RWPE1 (cell line): Measurements from ENCODE around the gene CACNA2D4.

Experiments
- CTCF ChIA-PET: fragments of 350-600 bp; sonication (Branson Sonifier 250); formaldehyde crosslinking; extraction: SDS; loops from one replicate; lab custom pipeline; 2021; lab: Yijun Ruan, JAX
- POLR2A ChIA-PET: fragments of 400-600 bp; formaldehyde crosslinking; extraction: SDS; loops from one replicate; lab custom pipeline; 2020; ENCODE audit warnings: antibody characterized with exemption; ENCODE audit not compliant: low non-redundant PET; lab: Yijun Ruan, JAX
- DNase-seq: peaks from one replicate; pipeline ENCODE4 v3.0.0; 2012; ENCODE audit warnings: low spot score
- H3K27ac ChIP-seq: fragments of 450-650 bp; 2 replicates; pipeline ENCODE4 v1.5.1; 2017
- TF ChIP-seq, protein P1 (sequence below): fragments of 450-650 bp; conservative IDR thresholded peaks from 2 replicates; pipeline ENCODE4 v1.5.1; 2017; ENCODE audit warnings: low read depth, mild to moderate bottlenecking

CACNA2D4 gene

DNA sequence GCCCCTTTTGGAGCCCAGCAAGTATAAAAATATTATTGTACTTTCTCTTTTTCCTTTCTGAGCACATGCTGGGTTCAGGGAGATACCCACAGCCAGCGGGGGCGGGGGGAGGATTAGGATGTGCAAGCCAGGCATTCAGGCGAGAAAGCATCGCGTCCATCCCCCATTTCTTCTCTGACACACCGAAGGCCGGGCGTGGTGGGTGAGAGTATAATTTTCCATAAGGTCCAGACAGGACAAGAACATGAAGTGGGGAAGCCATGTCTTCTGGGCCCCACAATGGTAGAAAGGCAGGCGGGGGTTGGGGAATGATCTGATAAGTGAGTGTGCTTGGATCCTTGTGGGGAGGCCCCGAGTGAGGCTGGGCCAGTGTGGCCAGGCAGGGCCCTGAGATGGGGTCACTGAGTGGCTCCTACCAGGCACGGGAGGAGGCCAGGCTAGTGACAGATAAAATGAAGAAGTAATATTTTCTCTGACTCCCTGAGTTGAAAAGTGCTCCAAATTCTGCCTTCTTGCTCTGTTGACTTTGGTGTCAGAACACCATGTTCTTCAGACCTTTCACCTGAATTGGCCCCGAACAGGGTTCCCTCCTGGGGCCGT is 108.8 kb downstream of the CACNA2D4 start:
- ChIA-PET POLR2A (no interaction called here), CTCF (no interaction called here)
- no peak overlapping the region for H3K27ac ChIP-seq
- no peak for DNase-seq
- TF ChIP-seq, protein P1, sequence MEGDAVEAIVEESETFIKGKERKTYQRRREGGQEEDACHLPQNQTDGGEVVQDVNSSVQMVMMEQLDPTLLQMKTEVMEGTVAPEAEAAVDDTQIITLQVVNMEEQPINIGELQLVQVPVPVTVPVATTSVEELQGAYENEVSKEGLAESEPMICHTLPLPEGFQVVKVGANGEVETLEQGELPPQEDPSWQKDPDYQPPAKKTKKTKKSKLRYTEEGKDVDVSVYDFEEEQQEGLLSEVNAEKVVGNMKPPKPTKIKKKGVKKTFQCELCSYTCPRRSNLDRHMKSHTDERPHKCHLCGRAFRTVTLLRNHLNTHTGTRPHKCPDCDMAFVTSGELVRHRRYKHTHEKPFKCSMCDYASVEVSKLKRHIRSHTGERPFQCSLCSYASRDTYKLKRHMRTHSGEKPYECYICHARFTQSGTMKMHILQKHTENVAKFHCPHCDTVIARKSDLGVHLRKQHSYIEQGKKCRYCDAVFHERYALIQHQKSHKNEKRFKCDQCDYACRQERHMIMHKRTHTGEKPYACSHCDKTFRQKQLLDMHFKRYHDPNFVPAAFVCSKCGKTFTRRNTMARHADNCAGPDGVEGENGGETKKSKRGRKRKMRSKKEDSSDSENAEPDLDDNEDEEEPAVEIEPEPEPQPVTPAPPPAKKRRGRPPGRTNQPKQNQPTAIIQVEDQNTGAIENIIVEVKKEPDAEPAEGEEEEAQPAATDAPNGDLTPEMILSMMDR: no peak

- DNase-seq: no peak
- POLR2A ChIA-PET: no interaction called here
- H3K27ac ChIP-seq: no peak overlapping the region
- TF ChIP-seq, protein P1: no peak
- CTCF ChIA-PET: no interaction called here
These were observed 109.5 kb downstream of the CACNA2D4 start for GRCh38 chr12:1808798-1809480.

DNA sequence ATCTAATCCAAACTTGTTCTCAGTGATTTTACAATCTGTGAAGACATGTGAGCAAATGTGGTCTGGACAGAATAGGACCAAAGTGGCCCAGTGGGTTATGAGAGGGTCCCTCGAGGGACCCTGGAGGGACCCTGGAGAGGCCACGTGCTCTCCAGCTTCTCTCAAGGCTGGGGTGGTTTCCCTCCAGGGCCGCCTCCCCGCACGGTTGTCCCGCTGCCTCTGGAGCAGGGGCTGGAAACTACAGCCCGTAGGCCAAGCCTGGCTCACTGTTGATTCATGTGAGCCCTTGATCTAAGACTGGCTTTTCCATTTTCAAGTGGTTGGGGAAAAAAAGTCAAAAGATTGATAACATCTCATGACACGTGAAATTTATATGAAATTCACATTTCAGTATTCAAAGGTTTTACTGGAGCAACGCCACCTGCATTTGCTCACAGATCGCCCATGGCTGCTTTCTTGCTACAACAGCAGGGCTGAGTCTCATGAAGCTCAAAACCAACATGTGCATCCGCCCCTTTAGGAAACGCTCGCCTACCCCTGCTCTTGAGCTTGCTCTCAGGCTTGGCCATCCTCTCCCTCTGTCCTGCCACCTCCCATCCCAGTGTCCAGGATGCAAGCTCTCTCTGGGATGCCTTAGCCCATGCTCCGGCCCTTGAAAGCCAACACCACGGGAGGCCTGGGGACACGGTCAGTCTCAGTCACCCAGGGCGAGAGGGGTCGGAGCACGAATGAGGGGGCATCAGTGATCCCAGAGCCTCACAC is 110.2 kb downstream of the CACNA2D4 start:
- POLR2A ChIA-PET: no interaction called here
- no peak overlapping the region for H3K27ac ChIP-seq
- no peak for DNase-seq
- TF ChIP-seq, protein P1: no peak
- CTCF ChIA-PET: interaction anchor here (0.6 to 0.7 kb wide), 2 partner anchors 27 to 133 kb away, joined by 3 read pairs; no protein-coding TSS in a partner anchor

DNA sequence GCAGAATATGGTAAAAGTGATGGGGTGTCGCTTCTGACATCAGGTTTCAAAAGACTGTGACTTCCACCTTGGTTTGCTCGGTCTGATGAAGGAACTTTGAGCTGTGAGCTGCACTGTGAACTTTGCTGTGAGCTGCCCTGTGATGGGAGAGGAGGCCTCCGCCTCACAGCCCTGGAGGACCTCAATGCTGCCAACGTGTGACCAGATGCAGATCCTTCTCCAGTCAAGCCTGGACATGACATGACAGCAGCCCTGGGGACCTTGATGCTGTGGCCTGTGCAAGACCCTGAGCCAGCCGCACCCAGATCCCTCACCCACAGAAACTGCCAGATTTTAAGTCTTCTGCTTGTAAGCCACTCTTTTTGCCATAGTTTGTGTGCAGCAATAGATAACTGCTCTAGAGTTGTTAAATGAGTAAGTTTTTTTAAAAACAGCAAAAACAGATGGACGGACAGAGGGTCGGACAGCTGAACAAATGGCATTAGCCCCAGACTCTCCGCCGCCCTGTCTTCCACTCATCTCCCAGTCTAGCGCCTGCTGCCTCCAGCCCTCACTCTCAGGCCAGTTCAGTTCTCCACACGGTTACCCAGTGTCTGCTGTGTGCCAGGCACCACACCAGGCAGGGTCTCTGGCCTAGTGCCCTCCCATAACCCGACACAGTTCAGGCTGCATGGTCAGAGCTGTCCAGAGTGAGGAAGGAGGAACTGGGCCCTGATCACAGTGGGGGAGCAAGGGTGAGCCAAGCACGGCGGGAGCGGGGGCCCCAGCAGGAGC is 111.2 kb downstream of the CACNA2D4 start:
- TF ChIP-seq, protein P1: no peak
- H3K27ac ChIP-seq: no peak overlapping the region
- CTCF ChIA-PET: interaction anchor here (0.7 kb wide), 1 partner anchor 134 kb away, joined by 3 read pairs; no protein-coding TSS in a partner anchor
- POLR2A ChIA-PET: no interaction called here
- DNase-seq: no peak

DNA sequence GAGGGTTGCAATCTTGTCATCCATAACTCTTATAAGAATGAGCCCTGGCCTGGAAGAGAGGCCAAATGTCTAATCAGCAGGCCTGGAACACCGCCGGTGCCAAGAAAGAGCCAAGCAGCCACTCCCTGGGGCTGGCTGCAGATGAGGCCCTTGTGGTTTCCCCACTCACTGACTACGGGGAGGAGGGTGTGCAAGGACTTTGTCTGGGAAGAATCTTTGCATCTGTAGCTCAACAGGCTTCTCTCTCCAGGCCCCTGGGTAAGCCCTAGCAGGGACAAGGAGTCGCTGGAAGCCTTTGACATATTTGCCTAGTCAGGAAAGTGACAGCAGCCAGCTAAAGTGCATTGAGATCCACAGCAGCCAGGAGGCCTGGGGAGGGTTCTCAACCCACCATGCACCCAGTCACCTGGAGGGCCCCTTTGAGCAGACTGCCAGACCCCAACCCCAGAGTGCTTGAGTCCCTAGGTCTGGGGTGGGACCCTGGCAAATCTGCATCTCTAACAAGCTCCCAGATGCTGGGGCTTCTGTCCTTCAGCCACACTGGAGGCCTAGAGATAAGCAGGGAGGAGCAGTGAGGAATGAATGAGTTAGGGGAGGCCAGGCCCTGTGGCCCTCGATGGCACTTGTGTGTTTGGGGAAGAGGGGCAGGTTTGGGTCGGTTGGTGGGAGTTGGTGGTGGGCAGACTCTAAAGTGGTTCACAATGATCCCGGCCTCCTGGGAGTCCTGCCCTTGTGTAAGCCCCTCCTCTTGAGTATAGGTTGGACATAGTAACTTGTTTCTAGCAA is 112.0 kb downstream of the CACNA2D4 start:
- DNase-seq: no peak
- no peak overlapping the region for H3K27ac ChIP-seq
- TF ChIP-seq, protein P1: no peak
- POLR2A ChIA-PET: no interaction called here
- CTCF ChIA-PET: no interaction called here
